Measurements from ENCODE around the gene VBP1.
"Not testable (repeated sequence)": the region's sequence is repeated elsewhere in the genome, so short reads cannot be mapped to it uniquely, and the experiment has no call there.

VBP1 gene

DNA sequence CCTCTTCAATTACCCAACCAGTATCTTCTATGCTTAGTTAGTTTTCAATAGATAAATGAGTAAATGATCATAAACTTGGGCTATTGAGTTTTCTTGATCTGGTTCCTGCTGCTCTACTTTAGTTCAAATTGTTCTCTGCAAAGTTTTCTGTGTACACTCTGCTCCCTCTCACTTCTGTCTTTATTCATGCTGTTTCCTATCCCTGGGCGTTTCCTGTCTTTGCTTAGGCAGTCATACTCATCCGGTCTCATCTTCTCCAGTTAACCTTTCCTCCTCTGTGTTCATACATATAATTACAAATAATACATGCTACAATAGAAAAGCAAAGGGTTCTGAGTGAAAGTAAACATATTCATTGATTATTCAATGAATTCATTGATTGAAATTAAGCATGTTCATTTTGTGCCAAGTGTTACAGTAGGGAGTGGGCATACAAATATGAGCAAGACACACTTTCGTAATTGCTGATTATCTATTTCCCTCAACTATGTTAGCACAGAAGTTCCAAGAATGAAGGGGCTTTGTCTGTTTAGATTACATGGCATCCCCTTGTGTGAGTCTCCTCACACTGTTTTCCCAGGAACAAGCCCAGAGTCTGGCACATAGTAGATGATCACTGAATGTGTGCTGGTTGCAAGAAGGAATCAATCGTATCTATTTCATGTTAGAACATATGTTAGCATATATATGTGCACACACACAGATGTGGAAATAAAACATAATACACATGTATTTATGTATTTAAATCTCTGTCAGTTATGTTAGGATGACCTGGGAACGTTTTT is 46.9 kb downstream of the VBP1 start:
- FAIRE-seq (peak; percentile 73), DNase-seq (ENCODE audit: insufficient read length, low spot score) (no peak)
- no peak for TF ChIP-seq CTCF (IDR thresholded peaks at IDR 0.05; ENCODE audit: insufficient read depth, missing control alignments)

DNA sequence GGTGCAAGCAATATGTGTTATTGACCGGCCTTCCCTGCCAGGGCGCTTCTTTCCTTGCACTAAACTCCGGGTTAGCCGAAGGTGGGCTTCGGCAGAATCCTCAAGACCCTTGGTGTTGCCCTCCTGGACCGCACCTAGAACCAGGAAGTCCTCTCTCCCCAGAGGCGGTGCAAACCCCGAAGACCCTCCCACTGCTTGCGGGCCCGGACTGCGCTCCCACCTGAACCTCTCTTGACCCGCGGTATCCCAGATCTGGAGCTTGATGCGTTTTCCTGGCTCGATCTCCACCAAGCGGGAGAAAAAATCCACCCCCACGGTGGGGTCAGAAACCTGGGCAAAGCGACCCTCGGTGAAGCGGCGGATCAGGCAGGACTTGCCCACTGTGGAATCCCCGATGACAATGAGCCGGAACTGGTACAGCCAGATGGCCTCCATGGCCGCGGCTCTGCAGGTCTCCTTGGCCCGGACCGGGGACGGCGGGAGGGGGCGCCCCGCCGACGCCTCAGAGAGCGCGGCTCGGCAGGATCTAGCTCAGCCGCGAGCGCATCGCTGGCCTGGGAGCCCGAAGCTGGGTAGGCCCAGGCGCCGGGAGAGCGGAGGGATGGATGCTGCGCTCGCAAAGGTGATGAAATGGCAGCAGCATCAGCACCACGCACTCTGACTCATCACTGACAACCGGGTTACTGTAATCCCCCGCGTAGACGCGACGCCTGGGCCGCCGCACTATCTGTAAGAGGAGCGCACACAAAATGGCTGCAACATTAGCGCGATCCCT is 47.8 kb downstream of the VBP1 start, which contains the start of gene RAB39B:
Gene RAB39B (minus strand): TSS at position 638 of the 775 bp plus-strand sequence. CDS start 203 bp downstream, at position 435.
- FAIRE-seq (no peak), DNase-seq (ENCODE audit: insufficient read length, low spot score) (peak; percentile 12)
- TF ChIP-seq CTCF (IDR thresholded peaks at IDR 0.05; ENCODE audit: insufficient read depth, missing control alignments): no peak

- DNase-seq (ENCODE audit: insufficient read length, low spot score): no peak
- no peak for FAIRE-seq
- TF ChIP-seq CTCF (IDR thresholded peaks at IDR 0.05; ENCODE audit: insufficient read depth, missing control alignments): no peak
Observed at GRCh38 chrX:155266439-155266838, 50.2 kb downstream of the VBP1 start.

- DNase-seq (ENCODE audit: insufficient read length, low spot score); FAIRE-seq: not testable (repeated sequence)
Observed at GRCh38 chrX:155267995-155268394, 51.7 kb downstream of the VBP1 start.

DNA sequence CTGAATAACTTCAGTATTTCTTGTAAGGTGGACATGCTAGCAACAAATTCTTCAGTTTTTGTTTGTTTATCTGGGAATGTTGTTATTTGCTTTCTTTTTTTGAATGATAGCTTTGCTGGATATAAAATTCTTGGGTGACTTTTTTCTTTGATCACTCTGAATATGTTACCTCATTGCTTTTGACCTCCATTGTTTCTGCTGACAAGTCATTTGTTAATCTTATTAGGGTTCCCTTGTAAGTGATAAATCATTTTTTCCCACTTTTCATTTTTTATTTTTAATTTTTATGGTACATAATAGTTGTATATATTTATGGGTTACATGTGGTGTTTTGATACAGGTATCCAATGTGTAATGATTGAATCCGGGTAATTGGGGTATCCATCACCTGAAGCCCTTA is 54.7 kb downstream of the VBP1 start:
- TF ChIP-seq CTCF (IDR thresholded peaks at IDR 0.05; ENCODE audit: insufficient read depth, missing control alignments): no peak
- DNase-seq (ENCODE audit: insufficient read length, low spot score) (no peak), FAIRE-seq (no peak)

DNA sequence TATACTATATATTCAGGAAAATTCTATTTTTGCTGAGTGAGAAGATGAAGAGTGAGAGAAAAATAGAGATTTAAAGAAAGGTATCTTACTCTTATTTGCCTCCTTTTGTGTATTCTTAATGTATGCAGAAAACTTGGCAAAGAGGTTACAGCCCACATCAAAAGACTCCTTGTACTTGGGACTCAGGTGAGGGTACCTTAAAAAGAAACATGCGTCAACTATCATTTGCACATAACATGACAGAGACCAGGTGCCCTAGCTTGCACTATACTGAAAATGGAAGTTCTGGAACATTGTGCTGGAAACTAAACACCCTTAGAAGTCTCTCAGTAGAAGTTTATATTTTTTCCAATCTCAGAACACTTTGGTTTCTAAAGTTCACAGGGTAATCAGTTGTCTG is 63.6 kb downstream of the VBP1 start:
- FAIRE-seq: no peak
- TF ChIP-seq CTCF (IDR thresholded peaks at IDR 0.05; ENCODE audit: insufficient read depth, missing control alignments): no peak
- no peak for DNase-seq (ENCODE audit: insufficient read length, low spot score)

All from D721Med (cell line).